ENCODE measurements around the gene SGMS1. TPM values are rescaled to one million over a fixed set of nuclear protein-coding genes. Genes with fewer than 3 reads are reported as not detected.
"Not testable (repeated sequence)": the region's sequence is repeated elsewhere in the genome, so short reads cannot be mapped to it uniquely, and the experiment has no call there.

The SGMS1 gene
- total RNA-seq, 2 experiments from 2014 or later, result 24.8 to 25.2 TPM

DNA sequence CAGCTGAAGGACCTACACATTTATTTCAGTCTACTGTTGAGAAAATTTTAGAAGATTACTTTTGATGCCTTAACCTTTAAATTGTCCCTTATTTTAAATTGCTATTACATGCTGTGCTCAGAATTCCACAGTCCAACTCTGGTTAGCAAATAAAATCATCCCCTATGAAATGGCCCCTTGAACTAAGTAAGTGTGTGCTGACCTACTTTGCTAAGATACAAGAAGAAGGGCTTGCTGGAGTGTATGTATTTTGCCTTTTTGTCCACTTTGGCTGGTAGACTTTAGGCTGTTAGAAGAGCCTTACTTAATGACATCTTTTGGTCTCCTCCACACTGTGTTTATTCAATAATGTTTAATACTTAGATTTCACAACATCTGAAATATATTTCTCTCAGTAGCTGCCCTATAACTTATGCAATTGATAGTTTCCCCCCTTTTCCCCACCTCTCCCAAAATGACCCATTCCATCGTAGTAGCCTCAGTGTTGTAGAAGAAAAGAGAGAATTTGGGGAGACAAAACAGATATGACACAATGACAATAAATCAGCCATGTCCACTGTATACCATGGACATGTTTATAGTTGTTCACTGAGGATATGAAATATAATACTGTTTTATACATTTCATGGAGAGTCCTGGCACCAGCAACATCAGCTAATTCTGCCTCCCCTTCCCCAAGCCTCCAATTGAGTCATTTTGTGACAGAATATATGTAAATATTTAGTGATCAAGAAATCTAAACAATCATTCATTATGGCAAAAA is 264.6 kb downstream of the SGMS1 start:
- TF ChIP-seq, protein P1, sequence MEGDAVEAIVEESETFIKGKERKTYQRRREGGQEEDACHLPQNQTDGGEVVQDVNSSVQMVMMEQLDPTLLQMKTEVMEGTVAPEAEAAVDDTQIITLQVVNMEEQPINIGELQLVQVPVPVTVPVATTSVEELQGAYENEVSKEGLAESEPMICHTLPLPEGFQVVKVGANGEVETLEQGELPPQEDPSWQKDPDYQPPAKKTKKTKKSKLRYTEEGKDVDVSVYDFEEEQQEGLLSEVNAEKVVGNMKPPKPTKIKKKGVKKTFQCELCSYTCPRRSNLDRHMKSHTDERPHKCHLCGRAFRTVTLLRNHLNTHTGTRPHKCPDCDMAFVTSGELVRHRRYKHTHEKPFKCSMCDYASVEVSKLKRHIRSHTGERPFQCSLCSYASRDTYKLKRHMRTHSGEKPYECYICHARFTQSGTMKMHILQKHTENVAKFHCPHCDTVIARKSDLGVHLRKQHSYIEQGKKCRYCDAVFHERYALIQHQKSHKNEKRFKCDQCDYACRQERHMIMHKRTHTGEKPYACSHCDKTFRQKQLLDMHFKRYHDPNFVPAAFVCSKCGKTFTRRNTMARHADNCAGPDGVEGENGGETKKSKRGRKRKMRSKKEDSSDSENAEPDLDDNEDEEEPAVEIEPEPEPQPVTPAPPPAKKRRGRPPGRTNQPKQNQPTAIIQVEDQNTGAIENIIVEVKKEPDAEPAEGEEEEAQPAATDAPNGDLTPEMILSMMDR (IDR thresholded peaks at IDR 0.05), result no peak
- CTCF ChIA-PET, result no interaction called here
- peaks cover 45% of the 10 kb centered on the region for H3K36me3 Mint-ChIP-seq (ENCODE audit: low read depth)
- POLR2A ChIA-PET, result no interaction called here
- ATAC-seq (ENCODE audit: poor library complexity), result no peak
- no peak overlapping the region for H3K4me3 Mint-ChIP-seq
- no peak overlapping the region for H3K4me3 ChIP-seq (ENCODE audit: low read length)
- intact Hi-C loops (cut with DNase I, micrococcal nuclease), result no loop called here
- no peaks in the 10 kb centered on the region for H3K36me3 ChIP-seq (ENCODE audit: insufficient read depth, low read length)
- no peaks in the 10 kb centered on the region for H3K27me3 Mint-ChIP-seq
- no peak overlapping the region for H3K27ac Mint-ChIP-seq
- peaks cover 26% of the 10 kb centered on the region for H3K4me1 Mint-ChIP-seq (ENCODE audit: low read depth)
- H3K9me3 Mint-ChIP-seq, result no peaks in the 10 kb centered on the region
- H3K9me3 ChIP-seq (ENCODE audit: control insufficient read depth in 1 of 2, insufficient read depth in 1 of 2, low read length in 2 of 2), result peaks cover 0 to 10% of the 10 kb centered on the region in 2 experiments
- H3K27me3 ChIP-seq (ENCODE audit: control insufficient read depth in 1 of 2, insufficient read depth in 2 of 2, low read length in 2 of 2), result no peaks in the 10 kb centered on the region
- no peak for DNase-seq
- no peaks in the 10 kb centered on the region for H3K4me1 ChIP-seq (ENCODE audit: insufficient read depth, low read length)
- no peak overlapping the region for H3K27ac ChIP-seq (ENCODE audit: low read depth in 1 of 2, low read length in 2 of 2)

DNA sequence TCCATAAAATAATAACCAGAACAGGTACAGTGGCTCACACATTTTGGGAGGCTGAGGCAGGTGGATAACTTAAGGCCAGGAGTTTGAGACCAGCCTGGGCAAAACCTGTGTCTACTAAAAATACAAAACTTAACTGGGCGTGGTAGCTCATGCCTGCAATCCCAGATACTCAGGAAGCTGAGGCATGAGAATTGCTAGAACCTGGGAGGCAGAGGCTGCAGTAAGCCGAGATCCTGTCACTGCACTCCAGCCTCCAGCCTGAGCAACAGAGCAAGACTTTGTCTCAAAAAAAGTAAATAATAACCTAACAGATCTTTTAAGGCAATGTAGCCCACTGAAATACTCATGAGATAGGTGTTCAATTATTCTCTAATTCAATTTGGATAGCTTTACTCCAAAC is 265.3 kb downstream of the SGMS1 start:
- no peaks in the 10 kb centered on the region for H3K4me1 ChIP-seq (ENCODE audit: insufficient read depth, low read length)
- H3K9me3 ChIP-seq (ENCODE audit: control insufficient read depth in 1 of 2, insufficient read depth in 1 of 2, low read length in 2 of 2), result peaks cover 0 to 10% of the 10 kb centered on the region in 2 experiments
- Mint-ChIP-seq H3K27me3 (no peaks in the 10 kb centered on the region), H3K27ac (no peak overlapping the region), H3K36me3 (ENCODE audit: low read depth) (peaks cover 40% of the 10 kb centered on the region), H3K9me3 (no peaks in the 10 kb centered on the region), H3K4me3 (no peak overlapping the region), H3K4me1 (ENCODE audit: low read depth) (peaks cover 26% of the 10 kb centered on the region)
- H3K4me3 ChIP-seq (ENCODE audit: low read length), result no peak overlapping the region
- no peaks in the 10 kb centered on the region for H3K27me3 ChIP-seq (ENCODE audit: control insufficient read depth in 1 of 2, insufficient read depth in 2 of 2, low read length in 2 of 2)
- H3K27ac ChIP-seq (ENCODE audit: low read depth in 1 of 2, low read length in 2 of 2), result no peak overlapping the region
- CTCF ChIA-PET, result no interaction called here
- ATAC-seq (ENCODE audit: poor library complexity), result no peak
- intact Hi-C loops (cut with DNase I, micrococcal nuclease), result no loop called here
- H3K36me3 ChIP-seq (ENCODE audit: insufficient read depth, low read length), result no peaks in the 10 kb centered on the region
- POLR2A ChIA-PET, result no interaction called here
- TF ChIP-seq, protein P1 (IDR thresholded peaks at IDR 0.05), result no peak
- DNase-seq, result no peak

DNA sequence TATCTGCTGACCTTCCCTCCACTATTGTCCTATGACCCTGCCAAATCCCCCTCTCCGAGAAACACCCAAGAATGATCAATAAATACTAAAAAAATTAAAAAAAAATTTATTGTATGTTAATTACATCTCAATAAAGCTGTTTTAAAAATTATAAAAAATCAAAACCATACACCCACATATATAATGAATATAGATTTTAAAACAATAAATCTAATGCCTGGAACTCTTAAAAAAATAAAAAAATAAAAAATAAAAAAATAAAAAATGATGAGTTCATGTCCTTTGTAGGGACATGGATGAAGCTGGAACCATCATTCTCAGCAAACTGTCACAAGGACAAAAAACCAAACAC is 267.3 kb downstream of the SGMS1 start:
- intact Hi-C loops (cut with DNase I, micrococcal nuclease); H3K9me3 Mint-ChIP-seq; H3K27me3 Mint-ChIP-seq; H3K27ac Mint-ChIP-seq; H3K4me3 ChIP-seq (ENCODE audit: low read length); H3K9me3 ChIP-seq (ENCODE audit: control insufficient read depth in 1 of 2, insufficient read depth in 1 of 2, low read length in 2 of 2); H3K4me3 Mint-ChIP-seq; H3K36me3 ChIP-seq (ENCODE audit: insufficient read depth, low read length); POLR2A ChIA-PET; H3K27ac ChIP-seq (ENCODE audit: low read depth in 1 of 2, low read length in 2 of 2); CTCF ChIA-PET; H3K4me1 ChIP-seq (ENCODE audit: insufficient read depth, low read length); DNase-seq; H3K27me3 ChIP-seq (ENCODE audit: control insufficient read depth in 1 of 2, insufficient read depth in 2 of 2, low read length in 2 of 2); ATAC-seq (ENCODE audit: poor library complexity): not testable (repeated sequence)
- Mint-ChIP-seq H3K4me1 (ENCODE audit: low read depth) (peaks cover 20% of the 10 kb centered on the region), H3K36me3 (ENCODE audit: low read depth) (peaks cover 42% of the 10 kb centered on the region)

DNA sequence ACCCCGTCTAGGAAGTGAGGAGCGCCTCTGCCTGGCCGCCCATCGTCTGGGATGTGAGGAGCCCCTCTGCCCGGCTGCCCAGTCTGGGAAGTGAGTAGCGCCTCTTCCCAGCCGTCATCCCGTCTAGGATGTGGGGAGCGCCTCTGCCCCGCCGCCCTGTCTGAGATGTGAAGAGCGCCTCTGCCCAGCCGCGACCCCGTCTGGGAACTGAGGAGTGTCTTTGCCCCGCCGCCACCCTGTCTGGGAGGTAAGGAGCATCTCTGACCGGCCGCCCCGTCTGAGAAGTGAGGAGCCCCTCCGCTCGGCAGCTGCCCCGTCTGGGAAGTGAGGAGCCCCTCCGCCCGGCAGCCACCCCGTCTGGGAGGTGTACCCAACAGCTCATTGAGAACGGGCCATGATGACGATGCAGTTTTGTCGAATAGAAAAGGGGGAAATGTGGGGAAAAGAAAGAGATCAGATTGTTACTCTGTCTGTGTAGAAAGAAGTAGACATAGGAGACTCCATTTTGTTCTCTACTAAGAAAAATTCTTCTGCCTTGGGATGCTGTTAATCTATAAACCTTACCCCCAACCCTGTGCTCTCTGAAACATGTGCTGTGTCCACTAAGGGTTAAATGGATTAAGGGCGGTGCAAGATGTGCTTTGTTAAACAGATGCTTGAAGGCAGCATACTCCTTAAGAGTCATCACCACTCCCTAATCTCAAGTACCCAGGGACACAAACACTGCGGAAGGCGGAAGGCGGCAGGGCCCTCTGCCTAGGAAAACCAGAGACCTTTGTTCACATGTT is 267.9 kb downstream of the SGMS1 start:
- H3K36me3 Mint-ChIP-seq (ENCODE audit: low read depth), result peaks cover 41% of the 10 kb centered on the region
- H3K4me1 ChIP-seq (ENCODE audit: insufficient read depth, low read length); CTCF ChIA-PET; H3K4me3 Mint-ChIP-seq; H3K9me3 Mint-ChIP-seq; H3K36me3 ChIP-seq (ENCODE audit: insufficient read depth, low read length); DNase-seq; H3K9me3 ChIP-seq (ENCODE audit: control insufficient read depth in 1 of 2, insufficient read depth in 1 of 2, low read length in 2 of 2); intact Hi-C loops (cut with DNase I, micrococcal nuclease); H3K27me3 ChIP-seq (ENCODE audit: control insufficient read depth in 1 of 2, insufficient read depth in 2 of 2, low read length in 2 of 2); H3K27ac ChIP-seq (ENCODE audit: low read depth in 1 of 2, low read length in 2 of 2); H3K4me3 ChIP-seq (ENCODE audit: low read length); POLR2A ChIA-PET; ATAC-seq (ENCODE audit: poor library complexity); H3K27me3 Mint-ChIP-seq; H3K27ac Mint-ChIP-seq: not testable (repeated sequence)
- H3K4me1 Mint-ChIP-seq (ENCODE audit: low read depth), result peaks cover 15% of the 10 kb centered on the region

All from CD4-positive, alpha-beta T cell (primary cell).